Left colon (tissue), 2 donors: ENCODE results near the gene RAB20. TPM values are rescaled to one million over a fixed set of nuclear protein-coding genes. Genes with fewer than 3 reads are reported as not detected.
A peak's percentile ranks its signal among the peaks of the same experiment; 100 is the strongest.
"Not testable (repeated sequence)": the region's sequence is repeated elsewhere in the genome, so short reads cannot be mapped to it uniquely, and the experiment has no call there.

Experiments used
- ATAC-seq: fragments of 200-7000 bp; cut with Tn5 transposase; one replicate; pipeline ENCODE4 v1.9.1; 2020; ENCODE audit warnings: mild to moderate bottlenecking, moderate library complexity
- DNase-seq, 2 donors: peaks; one replicate each; pipeline ENCODE4 v3.0.0-alpha.2; 2020
- intact Hi-C, 2 donors: fragments of 100-400 bp; cut with DNase I in 1 of 2; cut with micrococcal nuclease in 1 of 2; formaldehyde crosslinking; loops; one replicate each; pipeline versions ENCODE4 v1.11.2 to v1.14.0; 2022; cut with DNase I, micrococcal nuclease
- long read RNA-seq: library from polyadenylated mRNA; unstranded; transcript quantifications from one replicate; pipeline ENCODE4 v2.0.0, GENCODE V29; 2021
- total RNA-seq, 2 donors: library from RNA; stranded (reverse); fragmentation: NEBNext Ultra II Directional; extraction: Animal tissue kit (Norgen Biotek cat#: 25700); gene quantifications; one replicate each; pipeline ENCODE4 v1.2.1, GENCODE V29; 2021
- donor health status: DM: no; HTN: no; CAD: no.
- donor health status: DM: yes; HTN: yes; CAD: no.

The RAB20 gene, protein sequence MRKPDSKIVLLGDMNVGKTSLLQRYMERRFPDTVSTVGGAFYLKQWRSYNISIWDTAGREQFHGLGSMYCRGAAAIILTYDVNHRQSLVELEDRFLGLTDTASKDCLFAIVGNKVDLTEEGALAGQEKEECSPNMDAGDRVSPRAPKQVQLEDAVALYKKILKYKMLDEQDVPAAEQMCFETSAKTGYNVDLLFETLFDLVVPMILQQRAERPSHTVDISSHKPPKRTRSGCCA
- total RNA-seq, result 10 to 100 TPM; 37.1 to 53.5 TPM
- long read RNA-seq, transcript RAB20-201 (2 exons, 1,518 nt), result major isoform, 96 of 103 reads
- long read RNA-seq, partial matches to known transcripts, result 0 of 103 reads
- long read RNA-seq, other reads (novel, unspliced or antisense), result 7 of 103 reads

DNA sequence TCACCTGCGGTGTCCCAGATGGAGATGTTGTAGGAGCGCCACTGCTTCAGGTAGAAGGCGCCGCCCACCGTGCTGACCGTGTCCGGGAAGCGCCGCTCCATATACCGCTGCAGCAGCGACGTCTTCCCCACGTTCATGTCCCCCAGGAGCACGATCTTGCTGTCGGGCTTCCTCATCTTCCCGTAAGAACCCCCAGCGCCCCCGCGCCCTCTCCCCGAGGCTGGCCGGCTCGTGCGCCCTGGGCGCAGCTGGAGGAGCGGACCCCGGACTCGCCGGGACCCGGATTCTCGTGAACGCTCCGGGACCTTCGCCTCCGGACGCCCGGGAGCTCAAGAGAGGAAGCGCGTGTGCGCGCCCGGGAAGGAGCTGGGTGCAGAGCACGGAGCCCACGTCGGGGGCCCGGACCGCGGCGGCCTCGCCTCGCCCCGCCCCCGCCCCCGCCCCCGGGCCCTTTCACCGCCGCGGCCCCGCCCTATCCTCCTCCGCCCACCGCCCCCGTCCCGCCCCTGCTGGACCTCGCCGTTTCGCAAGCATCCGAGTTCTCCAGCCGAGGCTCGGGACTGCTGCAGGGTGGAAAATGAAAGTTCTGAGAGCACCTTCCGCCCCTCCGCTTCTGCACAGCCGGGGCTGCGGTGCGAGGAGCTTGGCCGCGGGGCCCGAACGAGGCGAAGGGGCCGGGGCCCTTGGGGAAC lies at the start of gene RAB20:
RAB20 (minus strand) TSS at position 379 of the 692 bp plus-strand sequence; CDS start at position 176, 203 bp downstream.
- peak; percentile 75 for ATAC-seq
- intact Hi-C loops, result no loop called here
- peak; percentile 91 for DNase-seq

DNA sequence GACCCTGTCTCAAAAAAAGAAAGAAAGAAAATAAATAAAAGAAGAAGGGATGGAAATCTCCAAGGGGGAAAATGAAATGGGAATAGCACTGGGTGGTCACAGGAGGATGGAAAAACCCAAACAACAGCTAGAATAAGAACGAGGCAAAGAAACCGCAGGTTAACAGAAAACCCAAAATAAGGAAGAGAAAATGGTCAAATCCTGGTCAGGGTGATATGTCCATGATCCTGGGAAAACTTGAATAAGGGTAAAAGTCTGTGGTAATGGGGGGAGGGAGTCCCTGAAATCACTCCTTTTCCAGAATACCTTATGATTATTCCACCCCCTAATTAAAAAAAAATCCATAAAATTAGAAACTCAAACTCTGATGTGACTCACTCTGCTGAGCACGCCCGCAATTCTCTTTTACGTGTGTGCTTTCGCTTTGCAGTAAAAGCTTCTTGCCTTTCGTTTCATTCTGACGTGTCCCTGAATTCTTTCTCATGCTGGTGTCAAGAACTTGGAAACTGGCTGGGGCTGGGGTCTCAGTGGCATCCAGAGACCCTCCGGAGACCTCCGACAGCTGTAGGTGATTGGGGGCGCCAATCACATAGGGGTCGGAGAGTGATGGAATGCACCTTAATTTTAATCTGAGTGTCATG lies 49.6 kb upstream of the RAB20 start:
- ATAC-seq (no peak), DNase-seq (no peak)
- intact Hi-C loops, result no loop called here

DNA sequence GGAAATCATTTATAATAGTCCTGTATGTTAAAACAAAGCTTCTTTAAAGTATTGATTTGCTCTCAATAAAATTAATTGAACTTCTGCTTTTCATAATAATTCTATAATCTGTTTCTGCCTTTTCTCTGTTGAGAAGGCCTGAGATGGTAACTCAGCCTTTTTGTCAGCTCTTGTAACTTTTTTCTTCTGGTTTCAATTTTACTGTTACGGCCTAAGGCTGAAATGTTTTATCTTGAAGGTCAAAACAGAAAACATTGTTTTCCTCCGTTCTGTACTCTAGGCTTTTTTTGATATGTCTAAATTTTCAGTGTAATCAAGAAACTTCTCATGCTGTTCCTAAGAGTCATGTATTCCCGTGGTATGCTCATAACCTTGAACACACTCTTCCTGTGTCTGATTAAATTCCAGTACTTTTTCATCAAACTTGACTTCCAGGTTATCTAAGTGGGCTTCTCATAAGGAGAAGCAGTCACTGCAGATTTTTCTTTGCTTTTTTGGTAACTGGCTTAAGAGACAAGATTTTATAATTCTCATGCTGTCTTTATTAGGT lies 46.2 kb upstream of the RAB20 start:
- ATAC-seq (no peak), DNase-seq (no peak)
- intact Hi-C loops, result no loop called here

DNA sequence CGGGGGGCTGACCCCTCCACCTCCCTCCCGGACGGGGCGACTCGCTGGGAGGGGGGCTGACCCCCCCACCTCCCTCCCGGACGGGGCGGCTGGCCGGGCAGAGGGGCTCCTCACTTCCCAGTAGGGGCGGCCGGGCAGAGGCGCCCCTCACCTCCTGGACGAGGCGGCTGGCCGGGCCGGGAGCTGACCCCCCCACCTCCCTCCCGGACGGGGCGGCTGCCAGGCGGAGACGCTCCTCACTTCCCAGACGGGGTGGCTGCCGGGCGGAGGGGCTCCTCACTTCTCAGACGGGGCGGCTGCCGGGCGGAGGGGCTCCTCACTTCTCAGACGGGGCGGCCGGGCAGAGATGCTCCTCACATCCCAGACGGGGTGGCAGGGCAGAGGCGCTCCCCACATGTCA lies 44.8 kb upstream of the RAB20 start:
- ATAC-seq, DNase-seq, intact Hi-C loops: not testable (repeated sequence)

DNA sequence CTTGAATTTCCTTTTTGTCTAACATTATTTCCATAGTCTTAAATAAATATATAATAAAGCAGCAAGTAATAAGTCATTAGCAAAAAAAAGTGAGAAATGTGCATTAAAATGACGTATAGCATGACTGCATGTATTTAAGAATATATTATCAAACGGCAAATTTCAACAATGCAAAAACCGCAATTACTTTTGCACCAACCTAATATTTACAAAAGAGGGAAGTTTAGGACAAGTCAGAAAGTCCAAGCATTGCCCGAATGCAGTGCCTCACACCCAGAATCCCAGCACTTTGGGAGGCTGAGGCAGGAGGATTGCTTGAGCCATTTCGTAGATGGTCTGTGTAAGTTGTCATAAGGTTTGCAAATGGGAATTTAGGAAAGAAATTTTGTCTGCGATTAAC lies 43.6 kb upstream of the RAB20 start:
- no peak for DNase-seq
- ATAC-seq, result no peak
- intact Hi-C loops, result no loop called here

DNA sequence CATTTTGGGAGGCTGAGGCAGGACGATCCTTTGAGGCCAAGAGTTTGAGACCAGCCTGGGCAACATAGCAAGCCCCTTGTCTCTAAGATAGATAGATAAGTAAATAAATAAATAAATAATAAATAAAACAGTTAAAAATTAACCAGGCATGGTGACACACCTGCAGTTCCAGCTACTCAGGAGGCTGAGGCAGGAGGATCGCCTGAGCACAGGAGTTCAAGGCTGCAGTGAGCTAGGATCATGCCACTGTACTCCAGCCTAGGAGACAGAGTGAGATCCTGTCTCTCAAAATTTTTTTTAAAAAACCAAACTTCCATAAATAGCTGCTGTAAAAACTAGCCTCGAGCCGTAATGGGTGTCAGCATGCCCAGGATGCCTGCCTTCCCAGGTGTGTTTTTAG lies 39.5 kb upstream of the RAB20 start:
- DNase-seq, result no peak
- intact Hi-C loops, result no loop called here
- ATAC-seq, result no peak

DNA sequence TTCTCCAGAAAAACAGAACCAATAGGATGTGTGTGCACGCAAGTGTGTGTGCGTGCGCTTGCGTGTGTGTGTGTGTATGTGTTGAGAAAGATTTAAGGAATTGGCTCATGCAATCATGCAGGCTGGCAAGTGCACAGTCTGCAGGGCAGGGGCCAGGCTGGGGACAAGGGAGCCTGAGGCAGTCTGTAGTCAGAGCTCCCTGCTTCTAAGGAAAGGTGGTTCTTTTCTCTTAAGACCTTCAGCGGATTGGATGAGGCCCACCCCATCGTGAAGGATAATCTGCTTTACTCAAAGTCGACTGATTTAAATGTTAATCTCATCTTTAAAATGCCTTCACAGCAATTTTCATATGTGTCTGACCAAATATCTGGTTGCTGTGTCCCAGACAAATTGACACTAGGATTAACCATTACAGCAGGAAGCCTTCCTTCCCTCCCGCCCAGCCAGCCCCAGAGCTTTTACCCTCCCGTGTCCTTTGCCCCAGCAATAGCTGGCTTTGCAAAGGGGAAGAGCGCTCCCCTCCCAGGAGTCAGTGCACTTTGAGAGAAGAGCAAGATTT lies 38.8 kb upstream of the RAB20 start:
- intact Hi-C loops, result no loop called here
- peak in 1 of 2 donors; percentile 13 for DNase-seq
- peak; percentile 78 for ATAC-seq

DNA sequence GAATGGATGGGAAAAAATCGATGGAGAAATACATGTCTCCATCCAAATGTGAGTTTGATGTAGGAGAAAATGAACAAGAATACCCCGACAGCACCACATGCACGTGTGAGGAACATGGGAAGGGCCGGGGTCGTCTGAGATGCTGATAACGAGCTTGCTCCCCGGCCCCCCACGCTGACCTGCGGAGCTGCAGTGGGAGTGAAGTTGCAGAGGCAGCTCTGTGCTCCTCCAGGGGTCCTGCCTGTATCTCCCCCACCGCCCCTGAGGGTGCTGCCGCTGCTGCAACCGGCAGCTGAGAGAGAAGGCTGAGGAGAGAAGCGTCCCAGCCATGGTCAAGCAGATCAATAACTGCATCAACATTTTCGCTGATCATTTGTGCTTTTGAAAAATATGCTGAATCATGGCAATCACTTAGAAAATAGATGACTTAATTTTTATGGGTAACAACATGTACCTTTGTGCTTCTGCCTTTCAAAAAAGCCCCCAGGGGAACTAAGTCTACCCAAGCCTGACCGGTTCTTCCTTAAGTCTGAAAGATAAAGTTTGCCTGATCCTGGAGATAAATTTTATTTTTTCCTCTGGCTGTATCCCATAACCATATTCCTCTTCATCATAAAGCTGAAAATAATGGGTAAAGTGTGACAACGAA lies 35.6 kb upstream of the RAB20 start:
- no peak for ATAC-seq
- intact Hi-C loops, result no loop called here
- DNase-seq, result no peak

DNA sequence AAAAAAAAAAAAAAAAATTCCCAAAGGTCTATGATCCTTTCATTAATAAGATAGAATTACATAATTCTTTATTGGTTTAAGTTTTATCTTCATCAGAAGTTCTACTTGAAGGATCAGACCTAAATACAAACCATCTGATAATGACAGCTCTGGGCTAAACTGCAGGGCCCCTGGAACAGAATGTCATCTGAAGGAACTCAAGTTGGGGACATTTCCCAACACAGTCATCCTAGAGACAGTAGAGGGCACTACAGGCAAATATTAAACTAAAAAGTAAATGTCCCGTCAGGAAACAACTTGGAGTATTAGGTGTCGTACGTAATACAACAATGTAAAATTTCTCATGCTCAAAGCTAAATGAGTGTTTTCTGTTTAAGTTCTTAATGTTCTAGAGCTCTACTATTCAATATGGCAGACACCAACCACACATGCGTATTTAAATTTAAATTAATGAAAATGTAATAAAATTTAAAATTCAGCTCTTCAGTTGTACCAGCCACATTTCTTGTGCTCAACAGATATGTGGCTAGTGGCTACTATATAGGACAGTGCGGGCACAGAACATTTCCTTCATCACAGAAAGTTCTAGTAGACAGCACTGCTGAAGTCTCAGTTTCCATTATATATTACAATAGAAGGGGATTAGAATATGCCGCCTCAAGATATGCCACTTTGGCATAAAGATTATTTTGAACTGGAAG lies 32.1 kb upstream of the RAB20 start:
- DNase-seq, result no peak
- intact Hi-C loops, result loop anchor here in 1 of 2 donors (2.0 kb wide), 1 partner anchor 225 kb away; no protein-coding TSS in a partner anchor
- peak; percentile 94 for ATAC-seq

DNA sequence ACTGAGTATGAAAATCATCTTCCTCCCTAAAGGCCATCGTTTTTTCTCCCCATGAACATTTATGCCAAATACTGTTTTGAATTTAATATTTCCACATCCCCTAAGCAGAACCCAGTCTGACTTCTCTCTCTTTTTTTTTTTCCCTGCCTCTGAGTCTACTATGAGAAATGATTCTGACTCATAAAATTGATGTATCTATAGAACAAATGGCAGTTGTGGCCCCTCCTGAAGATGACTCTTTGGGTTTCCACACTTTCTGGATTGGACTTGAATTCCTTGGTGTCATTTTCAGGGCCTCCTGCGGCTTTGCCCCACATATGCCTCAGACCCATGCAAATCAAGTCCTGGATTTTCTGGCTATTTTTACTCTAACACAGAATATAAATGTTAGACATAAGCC lies 31.1 kb upstream of the RAB20 start:
- intact Hi-C loops, result loop anchor here in 1 of 2 donors (2.0 kb wide), 1 partner anchor 226 kb away; no protein-coding TSS in a partner anchor
- ATAC-seq (no peak), DNase-seq (no peak)

DNA sequence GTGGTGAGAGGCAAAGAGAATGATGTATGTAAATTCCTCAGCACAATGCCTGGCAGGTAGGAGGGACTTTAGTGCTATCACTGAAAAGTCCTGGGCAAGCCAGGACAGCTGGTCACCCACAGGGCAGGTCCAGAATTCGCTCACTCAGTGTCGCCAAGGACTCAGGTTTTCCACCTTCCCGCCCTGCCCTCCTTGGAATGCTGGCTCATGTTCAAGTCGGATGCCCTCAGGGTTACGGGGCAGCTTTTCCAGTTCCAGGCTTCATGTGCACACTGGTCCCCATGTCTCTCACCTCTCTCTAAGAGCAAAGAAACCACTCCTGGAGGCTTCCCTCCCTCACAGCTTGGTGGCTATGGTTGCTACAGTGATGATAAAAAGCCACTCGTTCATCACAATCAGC lies 29.1 kb upstream of the RAB20 start:
- ATAC-seq, result no peak
- intact Hi-C loops, result no loop called here
- no peak for DNase-seq

DNA sequence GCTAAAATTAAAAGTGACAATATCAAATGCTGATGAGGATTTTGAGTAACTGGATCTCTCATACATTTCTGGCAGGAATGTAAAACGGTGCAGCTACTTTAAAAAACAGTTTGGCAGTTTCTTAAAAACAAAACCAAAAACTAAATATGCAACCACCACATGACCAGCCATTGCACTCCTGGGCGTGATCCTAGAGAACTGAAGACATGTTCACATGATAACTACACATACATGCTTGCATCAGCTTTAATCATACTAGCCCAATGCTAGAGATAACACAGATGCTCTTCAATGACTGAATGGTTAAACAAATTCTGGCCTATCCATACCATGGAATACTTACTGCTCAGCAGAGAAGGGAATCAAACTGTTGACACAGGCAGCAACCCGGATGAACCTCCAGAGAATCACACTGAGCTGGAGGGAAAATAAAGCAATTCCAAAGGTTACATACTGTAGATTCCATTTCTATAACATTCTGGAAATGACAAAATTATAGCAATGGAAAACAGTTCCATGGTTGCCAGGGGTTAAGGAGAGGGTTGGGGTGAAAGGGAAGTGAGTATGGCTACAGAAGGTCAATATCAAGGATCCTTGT lies 28.4 kb upstream of the RAB20 start:
- DNase-seq, result no peak
- no peak for ATAC-seq
- intact Hi-C loops, result no loop called here

DNA sequence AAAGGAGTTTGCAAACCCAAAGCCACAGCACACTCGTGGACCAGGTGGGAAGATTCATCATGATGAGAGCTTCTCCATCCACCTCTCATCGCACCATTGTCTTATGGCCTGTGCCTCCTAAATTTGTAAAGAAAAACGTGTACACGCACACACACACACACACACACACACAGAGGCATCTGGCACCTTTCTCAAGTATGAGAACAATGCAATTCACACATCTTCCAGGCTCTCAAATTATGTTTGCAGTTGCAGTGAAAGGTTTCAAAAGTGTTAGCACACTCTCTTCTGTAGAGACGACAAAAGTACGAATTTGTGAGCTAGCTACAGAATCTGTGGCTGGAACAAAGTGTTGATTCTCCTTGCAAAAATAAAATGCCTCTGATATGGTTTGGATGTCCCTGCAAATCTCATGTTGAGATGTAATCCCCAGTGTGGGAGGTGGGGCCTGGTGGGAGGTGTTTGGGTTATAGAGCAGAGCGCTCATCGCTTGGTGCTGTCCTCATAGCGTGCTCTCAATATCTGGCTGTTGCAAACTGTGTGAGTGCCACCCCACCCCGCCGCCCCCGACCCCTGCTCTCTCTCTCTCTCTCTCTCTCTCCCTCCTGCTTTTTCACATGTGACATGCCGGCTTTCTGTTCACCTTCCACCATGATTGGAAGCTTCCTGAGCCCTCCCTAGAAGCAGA lies 21.8 kb upstream of the RAB20 start:
- ATAC-seq (no peak), DNase-seq (no peak)
- intact Hi-C loops, result no loop called here

DNA sequence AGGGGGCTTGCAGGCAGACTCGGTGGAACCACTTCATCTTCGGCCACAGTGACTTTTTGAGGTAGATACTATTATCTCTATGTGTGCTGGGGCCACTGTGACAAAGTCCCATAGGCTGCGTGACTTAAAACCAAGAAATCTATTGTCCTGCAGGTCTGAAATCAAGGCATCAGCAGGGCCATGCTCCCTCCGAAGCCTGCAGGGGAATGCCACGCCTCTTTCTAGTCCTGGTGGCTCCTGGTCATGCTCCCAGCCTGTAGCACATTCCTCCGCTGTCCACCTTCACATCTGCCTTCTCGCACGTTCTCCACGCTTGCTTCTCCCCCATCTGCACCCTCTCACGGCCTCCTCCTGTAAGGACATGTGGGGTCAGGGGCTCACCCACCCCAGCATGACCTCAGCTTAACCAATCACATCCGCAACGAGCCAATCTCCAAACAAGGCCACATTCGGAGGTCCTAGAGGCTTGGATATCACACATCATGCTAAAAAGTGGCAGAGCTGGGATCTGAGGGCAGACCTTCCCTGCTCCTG lies 21.0 kb upstream of the RAB20 start:
- no peak for DNase-seq
- no peak for ATAC-seq
- intact Hi-C loops, result no loop called here

DNA sequence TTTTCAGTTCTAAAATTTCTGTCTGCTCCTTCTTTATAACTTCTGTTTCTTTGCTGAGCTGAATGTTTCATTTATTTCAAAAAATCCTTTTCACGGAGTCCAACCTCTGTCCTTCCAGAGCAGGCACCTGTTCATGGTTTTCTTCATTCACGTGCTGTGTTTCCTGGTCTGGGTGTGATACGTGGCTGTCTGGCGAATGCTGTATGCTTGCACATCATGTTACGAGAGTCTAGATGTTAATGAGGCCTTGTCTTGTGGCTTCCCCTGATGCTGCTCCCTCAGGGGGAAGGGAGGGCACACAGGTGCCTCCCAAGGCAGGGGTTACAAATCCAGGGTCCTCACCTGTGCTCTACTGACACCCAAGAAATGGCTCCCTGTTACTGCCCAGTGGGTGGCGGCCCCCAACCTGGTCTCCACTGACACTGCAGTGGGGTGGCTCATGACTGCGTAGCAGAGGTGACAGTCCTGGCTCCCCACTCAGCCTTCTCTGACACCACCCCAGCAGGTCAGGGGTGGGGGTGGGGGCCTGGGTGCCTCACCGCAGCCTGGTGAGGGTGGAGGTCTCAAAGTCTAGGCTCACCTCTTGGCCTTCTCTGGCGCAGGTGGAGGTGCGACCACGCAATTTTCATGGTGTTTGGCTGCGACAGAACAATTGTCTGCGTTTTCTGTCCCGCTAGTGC lies 20.1 kb upstream of the RAB20 start:
- no peak for DNase-seq
- peak; percentile 53 for ATAC-seq
- intact Hi-C loops, result no loop called here

DNA sequence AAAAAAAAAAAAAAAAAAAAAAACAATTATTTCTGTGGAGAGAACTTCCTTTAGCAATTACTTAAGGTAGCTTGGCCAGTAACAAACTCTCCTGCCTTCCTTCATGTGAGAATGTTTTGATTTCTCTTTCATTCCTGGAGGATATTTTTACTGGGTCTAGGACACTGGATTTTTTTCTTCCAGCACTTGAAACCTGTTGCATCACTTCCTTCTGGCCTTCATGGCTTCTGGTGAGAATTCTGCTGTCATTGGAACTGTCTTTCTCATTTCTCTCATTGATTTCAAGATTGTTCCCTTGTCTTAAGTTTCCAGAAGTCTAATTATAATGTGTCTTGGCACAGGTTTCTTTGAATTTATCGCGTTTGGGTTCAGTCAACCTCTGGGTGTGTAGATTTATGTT lies 19.3 kb upstream of the RAB20 start:
- ATAC-seq (no peak), DNase-seq (no peak)
- intact Hi-C loops, result no loop called here

DNA sequence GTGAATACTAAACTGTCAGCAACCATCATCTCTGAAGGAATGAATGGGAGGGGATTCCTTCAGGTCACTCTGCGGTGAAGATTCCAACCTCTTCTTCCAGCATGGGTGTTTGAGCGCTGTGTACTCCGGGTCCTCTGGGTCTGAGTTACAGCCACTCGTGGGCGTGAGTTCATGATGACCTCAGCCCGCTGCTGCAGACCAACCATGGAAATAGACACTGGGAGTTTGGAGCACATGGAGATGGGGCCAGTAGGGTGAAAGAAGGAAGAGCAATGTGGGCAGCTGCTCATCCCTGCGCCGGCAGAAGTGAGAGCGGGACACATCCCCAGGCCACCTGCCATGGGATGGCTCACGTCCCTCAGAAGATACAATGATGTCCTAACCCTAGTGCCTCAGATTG lies 16.8 kb upstream of the RAB20 start:
- intact Hi-C loops, result no loop called here
- ATAC-seq, result no peak
- no peak for DNase-seq
